PC-9 (cell line): ENCODE data around the gene APOA4. TPM values are rescaled to one million over a fixed set of nuclear protein-coding genes. Genes with fewer than 3 reads are reported as not detected.

Experiments used
- BruUV-seq: library from RNA; stranded (reverse); fragments of 400-500 nt; replicated peaks from 2 replicates; lab custom pipeline; 2021; lab: Mats Ljungman, UMichigan
- CTCF ChIA-PET: fragments of 300-600 bp; sonication (Branson Sonifier 250); formaldehyde crosslinking; loops from one replicate; lab custom pipeline; 2022; ENCODE audit warnings: antibody characterized with exemption; lab: Charles Lee
- POLR2A ChIA-PET: fragments of 300-600 bp; sonication (Branson Sonifier 250); formaldehyde crosslinking; loops from one replicate; lab custom pipeline; 2022; ENCODE audit warnings: antibody characterized with exemption; ENCODE audit not compliant: unreplicated experiment; lab: Charles Lee
- DNase-seq, 2 experiments: peaks; one replicate each; pipeline versions ENCODE4 v3.0.0 to v3.0.0-alpha.2; 2015 to 2022; ENCODE audit warnings: mixed read lengths in 1 of 2
- H2AFZ ChIP-seq: fragments of 200-600 bp; sonication (generic); 2 replicates; pipeline ENCODE4 v1.8.1; 2017; ENCODE audit warnings: antibody characterized with exemption
- H3F3A ChIP-seq: fragments of 200-600 bp; sonication (generic); 2 replicates; pipeline ENCODE4 v1.8.1; 2017; ENCODE audit warnings: antibody characterized with exemption, mild to moderate bottlenecking, low read depth; ENCODE audit not compliant: insufficient read depth
- H3K27ac ChIP-seq: fragments of 200-600 bp; sonication (generic); 2 replicates; pipeline ENCODE4 v1.6.1; 2016; ENCODE audit warnings: mixed run types
- H3K27me3 ChIP-seq: fragments of 200-600 bp; sonication (generic); 2 replicates; pipeline ENCODE4 v1.6.1; 2016; ENCODE audit warnings: low read depth, mixed run types; ENCODE audit not compliant: insufficient read depth
- H3K36me3 ChIP-seq: fragments of 200-600 bp; sonication (generic); 2 replicates; pipeline ENCODE4 v1.6.1; 2016; ENCODE audit warnings: low read depth, mixed run types
- H3K4me1 ChIP-seq: fragments of 200-600 bp; sonication (generic); replicated peaks from 2 replicates; pipeline ENCODE4 v1.6.1; 2016; ENCODE audit warnings: mixed run types; ENCODE audit not compliant: insufficient read depth
- H3K4me2 ChIP-seq: fragments of 200-600 bp; sonication (generic); 2 replicates; pipeline ENCODE4 v1.6.1; 2017; ENCODE audit warnings: mixed run types
- H3K4me3 ChIP-seq: fragments of 200-600 bp; sonication (generic); 2 replicates; pipeline ENCODE4 v1.6.1; 2016; ENCODE audit warnings: mixed run types
- H3K79me2 ChIP-seq: fragments of 200-600 bp; sonication (generic); 2 replicates; pipeline ENCODE4 v1.6.1; 2017; ENCODE audit warnings: low read depth, mixed run types
- H3K9me2 ChIP-seq: fragments of 200-600 bp; sonication (generic); 2 replicates; pipeline ENCODE4 v1.8.1; 2017; ENCODE audit warnings: mild to moderate bottlenecking; ENCODE audit not compliant: insufficient read depth
- H3K9me3 ChIP-seq: fragments of 200-600 bp; sonication (generic); 2 replicates; pipeline ENCODE4 v1.8.1; 2016; ENCODE audit warnings: low read depth; ENCODE audit not compliant: insufficient read depth
- H4K20me1 ChIP-seq: fragments of 200-600 bp; sonication (generic); 2 replicates; pipeline ENCODE4 v1.8.1; 2017; ENCODE audit not compliant: insufficient read depth
- EZH2 ChIP-seq: fragments of 200-600 bp; sonication (generic); IDR thresholded peaks from 2 replicates; pipeline ENCODE4 v1.8.0; 2017; ENCODE audit warnings: antibody characterized with exemption, low read depth
- intact Hi-C: fragments of 100-400 bp; cut with micrococcal nuclease; formaldehyde crosslinking; loops from one replicate; pipeline ENCODE4 v1.10.0; 2022; ENCODE audit not compliant: unreplicated experiment
- total RNA-seq: library from RNA; stranded (reverse); gene quantifications from 2 replicates; pipeline ENCODE4 v1.2.3, GENCODE V29; 2021
- TF ChIP-seq, protein P1 (sequence below): fragments of 200-600 bp; sonication (generic); conservative IDR thresholded peaks from 2 replicates; pipeline ENCODE4 v1.6.1; 2017; ENCODE audit warnings: mixed run types, antibody characterized with exemption, mild to moderate bottlenecking, moderate library complexity

The APOA4 gene
- total RNA-seq, 1 experiment from 2014 or later: not detected

DNA sequence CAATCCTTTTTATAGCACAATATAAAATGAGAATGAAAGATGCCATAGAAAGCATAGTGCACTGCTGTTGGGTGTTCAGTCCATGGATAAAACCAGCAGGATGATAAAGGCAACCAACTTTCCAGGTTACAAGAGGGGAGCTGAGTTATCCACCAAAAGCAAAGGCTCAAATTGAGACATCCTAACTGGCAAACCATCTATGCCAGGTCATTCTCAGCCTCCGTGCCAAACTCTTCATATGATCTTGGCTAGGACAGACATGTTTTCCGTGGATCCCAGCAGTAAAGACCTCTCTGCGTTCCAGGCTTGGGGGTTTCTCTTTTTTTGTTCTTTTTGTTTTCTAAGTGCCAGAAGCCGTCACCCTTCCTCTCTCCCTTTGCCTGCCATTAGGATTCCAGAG, 21.6 kb upstream of the APOA4 start:
- no peak overlapping the region for H3K27ac ChIP-seq
- H3K36me3 ChIP-seq: peaks cover 4% of the 10 kb centered on the region; the same call in 1 of the 2 replicates
- CTCF ChIA-PET: no interaction called here
- no peaks in the 10 kb centered on the region for H3F3A ChIP-seq
- intact Hi-C loops: no loop called here
- no peaks in the 10 kb centered on the region for H3K27me3 ChIP-seq
- no peak overlapping the region for H3K4me3 ChIP-seq
- H4K20me1 ChIP-seq: no peaks in the 10 kb centered on the region
- H3K9me2 ChIP-seq: no peaks in the 10 kb centered on the region
- H2AFZ ChIP-seq: no peak overlapping the region
- no peak for TF ChIP-seq EZH2
- TF ChIP-seq, protein P1, sequence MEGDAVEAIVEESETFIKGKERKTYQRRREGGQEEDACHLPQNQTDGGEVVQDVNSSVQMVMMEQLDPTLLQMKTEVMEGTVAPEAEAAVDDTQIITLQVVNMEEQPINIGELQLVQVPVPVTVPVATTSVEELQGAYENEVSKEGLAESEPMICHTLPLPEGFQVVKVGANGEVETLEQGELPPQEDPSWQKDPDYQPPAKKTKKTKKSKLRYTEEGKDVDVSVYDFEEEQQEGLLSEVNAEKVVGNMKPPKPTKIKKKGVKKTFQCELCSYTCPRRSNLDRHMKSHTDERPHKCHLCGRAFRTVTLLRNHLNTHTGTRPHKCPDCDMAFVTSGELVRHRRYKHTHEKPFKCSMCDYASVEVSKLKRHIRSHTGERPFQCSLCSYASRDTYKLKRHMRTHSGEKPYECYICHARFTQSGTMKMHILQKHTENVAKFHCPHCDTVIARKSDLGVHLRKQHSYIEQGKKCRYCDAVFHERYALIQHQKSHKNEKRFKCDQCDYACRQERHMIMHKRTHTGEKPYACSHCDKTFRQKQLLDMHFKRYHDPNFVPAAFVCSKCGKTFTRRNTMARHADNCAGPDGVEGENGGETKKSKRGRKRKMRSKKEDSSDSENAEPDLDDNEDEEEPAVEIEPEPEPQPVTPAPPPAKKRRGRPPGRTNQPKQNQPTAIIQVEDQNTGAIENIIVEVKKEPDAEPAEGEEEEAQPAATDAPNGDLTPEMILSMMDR: no peak
- H3K4me1 ChIP-seq: no peaks in the 10 kb centered on the region
- BruUV-seq: no TSS peak
- no peaks in the 10 kb centered on the region for H3K9me3 ChIP-seq
- DNase-seq: no peak
- POLR2A ChIA-PET: no interaction called here
- H3K4me2 ChIP-seq: no peak overlapping the region
- no peaks in the 10 kb centered on the region for H3K79me2 ChIP-seq

DNA sequence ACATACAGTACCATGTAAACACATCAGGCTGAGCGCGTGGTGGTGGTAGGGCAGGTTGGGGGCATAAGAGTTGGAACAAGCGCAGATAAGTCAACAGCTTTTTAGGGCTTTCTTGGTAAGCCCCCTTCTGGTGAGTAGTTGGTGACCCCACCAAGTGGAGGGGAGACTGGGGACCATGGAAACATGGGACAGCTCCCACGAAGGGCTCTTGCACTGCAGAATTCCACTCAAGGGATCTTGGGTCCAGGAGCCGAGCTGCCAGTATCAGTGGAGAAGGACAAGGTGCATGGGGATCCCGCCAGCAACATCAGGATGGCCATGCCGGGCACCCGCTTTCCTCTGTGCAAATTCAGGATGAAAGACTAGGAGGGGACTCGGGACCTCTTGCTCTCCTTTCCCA, 20.6 kb upstream of the APOA4 start:
- no peaks in the 10 kb centered on the region for H3F3A ChIP-seq
- H4K20me1 ChIP-seq: no peaks in the 10 kb centered on the region
- ChIA-PET POLR2A (interaction anchor here (0.7 kb wide), 1 partner anchor 339 kb away, joined by 5 read pairs; no protein-coding TSS in a partner anchor), CTCF (no interaction called here)
- H3K79me2 ChIP-seq: no peaks in the 10 kb centered on the region
- peaks cover 4% of the 10 kb centered on the region; the same call in 1 of the 2 replicates for H3K36me3 ChIP-seq
- intact Hi-C loops: no loop called here
- TF ChIP-seq, protein P1: no peak
- no peak for TF ChIP-seq EZH2
- no peak overlapping the region for H3K4me3 ChIP-seq
- no peaks in the 10 kb centered on the region for H3K9me3 ChIP-seq
- H3K4me2 ChIP-seq: no peak overlapping the region
- no peak overlapping the region for H2AFZ ChIP-seq
- no TSS peak for BruUV-seq
- H3K27ac ChIP-seq: no peak overlapping the region
- DNase-seq: no peak
- H3K9me2 ChIP-seq: no peaks in the 10 kb centered on the region
- H3K4me1 ChIP-seq: no peaks in the 10 kb centered on the region
- no peaks in the 10 kb centered on the region for H3K27me3 ChIP-seq

DNA sequence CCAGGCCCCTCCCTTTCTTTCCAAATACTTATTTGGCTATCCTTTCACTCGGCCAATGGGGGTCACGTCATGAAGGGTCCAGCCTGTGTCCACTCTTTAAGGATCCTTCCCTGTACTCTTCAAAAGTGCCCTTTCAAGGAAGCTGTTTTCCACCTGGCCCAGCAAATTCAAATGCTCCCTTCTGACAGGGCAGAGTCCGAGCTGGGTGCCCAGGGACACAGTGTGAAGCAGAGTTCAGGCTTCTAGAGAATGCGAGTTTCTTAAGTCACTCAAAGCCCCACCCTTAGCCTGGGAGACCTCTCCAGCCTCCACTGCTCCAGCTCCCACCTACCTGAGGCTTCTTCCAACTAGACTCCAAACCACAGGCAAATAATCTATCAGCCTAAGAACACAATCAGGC, 19.8 kb upstream of the APOA4 start:
- no peaks in the 10 kb centered on the region for H3K9me3 ChIP-seq
- CTCF ChIA-PET: no interaction called here
- no peaks in the 10 kb centered on the region for H3K9me2 ChIP-seq
- no peak for DNase-seq
- no peaks in the 10 kb centered on the region for H3K4me1 ChIP-seq
- POLR2A ChIA-PET: no interaction called here
- H3K79me2 ChIP-seq: no peaks in the 10 kb centered on the region
- peaks cover 4% of the 10 kb centered on the region; the same call in 1 of the 2 replicates for H3K36me3 ChIP-seq
- no peaks in the 10 kb centered on the region for H3F3A ChIP-seq
- H4K20me1 ChIP-seq: no peaks in the 10 kb centered on the region
- intact Hi-C loops: no loop called here
- no peaks in the 10 kb centered on the region for H3K27me3 ChIP-seq
- no peak overlapping the region for H3K4me2 ChIP-seq
- TF ChIP-seq, protein P1: no peak
- no peak for TF ChIP-seq EZH2
- no peak overlapping the region for H3K27ac ChIP-seq
- H3K4me3 ChIP-seq: no peak overlapping the region
- no peak overlapping the region for H2AFZ ChIP-seq
- BruUV-seq: no TSS peak
